Brain microvascular endothelial cell (primary cell): Measurements from ENCODE around the gene KCNJ12.
A peak's percentile ranks its signal among the peaks of the same experiment; 100 is the strongest.
"Not testable (repeated sequence)": the region's sequence is repeated elsewhere in the genome, so short reads cannot be mapped to it uniquely, and the experiment has no call there.

ENCODE experiments used
- DNase-seq: peaks from one replicate; pipeline ENCODE4 v3.0.0-alpha.2; 2020
- H3K27ac ChIP-seq: fragments of 250-450 bp; sonication (Bioruptor Pico); 2 replicates; pipeline ENCODE4 v1.5.1; 2020; ENCODE audit warnings: mild to moderate bottlenecking, moderate library complexity
- H3K27me3 ChIP-seq: fragments of 250-450 bp; sonication (Bioruptor Pico); replicated peaks from 2 replicates; pipeline ENCODE4 v1.5.1; 2020; ENCODE audit warnings: mild to moderate bottlenecking
- H3K36me3 ChIP-seq: fragments of 250-450 bp; sonication (Bioruptor Pico); replicated peaks from 2 replicates; pipeline ENCODE4 v1.5.1; 2020; ENCODE audit warnings: mild to moderate bottlenecking
- H3K4me3 ChIP-seq: 2 replicates; pipeline ENCODE4 v1.5.1; 2011; ENCODE audit warnings: low read depth, mild to moderate bottlenecking, control low read depth, low read length, moderate library complexity
- CTCF ChIP-seq: IDR thresholded peaks from 2 replicates; pipeline ENCODE4 v1.5.1; 2011; ENCODE audit warnings: low read depth, mild to moderate bottlenecking, moderate library complexity, low read length, control low read depth, inconsistent platforms; ENCODE audit errors: missing control alignments
- in situ Hi-C: cut with HindIII; loops from 2 replicates; pipeline ENCODE4 v1.10.0; 2017; ENCODE audit warnings: low sequenced_read_pairs, low pct_ligation_motif_present

KCNJ12 gene

GRCh38 chr17:21376081-21376758, at the start of gene KCNJ12:
Gene KCNJ12, plus strand, starts transcription at chr17:21376357. Its CDS starts 38,986 bp downstream, at chr17:21415343.
- Histone ChIP-seq H3K27ac (no peak within 1 kb of the TSS), H3K4me3 (peak within 1 kb of the TSS; percentile 40), H3K27me3 (peaks cover 9% of the 10 kb centered on the region), H3K36me3 (no peaks in the 10 kb centered on the region)
- in situ Hi-C loops: no loop called here
- no peak for DNase-seq
- no peak for TF ChIP-seq CTCF

GRCh38 chr17:21327921-21328320, 48.2 kb upstream of the KCNJ12 start:
- in situ Hi-C loops, H3K27ac ChIP-seq, DNase-seq, H3K4me3 ChIP-seq, H3K27me3 ChIP-seq, H3K36me3 ChIP-seq: not testable (repeated sequence)

GRCh38 chr17:21328778-21329177, 47.4 kb upstream of the KCNJ12 start:
- in situ Hi-C loops, H3K4me3 ChIP-seq, H3K36me3 ChIP-seq, H3K27me3 ChIP-seq, DNase-seq, H3K27ac ChIP-seq: not testable (repeated sequence)

- in situ Hi-C loops: no loop called here
- no peak for TF ChIP-seq CTCF
- Histone ChIP-seq H3K27ac (no peak overlapping the region), H3K36me3 (no peaks in the 10 kb centered on the region), H3K27me3 (no peaks in the 10 kb centered on the region), H3K4me3 (no peak overlapping the region)
- DNase-seq: no peak
These were observed 45.6 kb upstream of the KCNJ12 start for GRCh38 chr17:21330436-21331160.

DNA sequence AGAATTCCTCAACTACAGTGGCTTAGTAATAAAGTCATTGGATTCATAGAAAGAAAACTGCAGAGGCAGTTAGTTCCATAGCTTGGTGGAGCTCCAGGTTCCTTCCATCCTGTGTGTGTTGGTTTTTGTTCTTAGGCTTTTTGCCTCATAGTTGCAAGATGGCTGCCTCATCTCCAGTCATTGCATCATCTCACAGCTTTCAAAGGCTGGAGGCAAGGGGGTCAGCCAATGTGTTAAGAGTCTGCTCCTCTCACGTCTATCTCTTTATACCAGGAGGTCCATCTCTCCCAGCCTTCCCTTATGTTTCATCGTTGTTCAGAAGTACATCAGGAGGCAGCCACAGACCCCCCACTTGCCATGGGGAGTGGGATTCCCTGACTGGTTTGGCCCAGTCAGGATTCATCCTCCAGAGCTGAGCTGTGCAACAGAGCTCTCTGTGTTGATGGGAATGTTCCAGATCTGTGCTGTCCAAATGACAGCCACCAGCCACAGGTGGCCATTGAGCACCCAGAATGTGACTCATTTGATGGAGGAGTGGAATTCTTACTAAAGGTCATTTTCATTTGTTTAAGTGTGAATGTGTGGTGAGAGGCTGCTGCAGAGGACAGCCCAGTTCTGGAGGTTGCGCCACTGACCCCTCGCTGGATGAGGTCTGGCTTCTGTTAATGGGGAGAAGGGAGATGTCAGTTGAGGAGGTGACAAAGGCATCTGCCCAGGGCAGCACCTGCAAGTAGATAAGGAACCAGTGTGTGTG, 39.4 kb upstream of the KCNJ12 start:
- H3K27ac ChIP-seq, H3K27me3 ChIP-seq, H3K36me3 ChIP-seq, H3K4me3 ChIP-seq, in situ Hi-C loops, DNase-seq: not testable (repeated sequence)

- DNase-seq, in situ Hi-C loops, H3K27me3 ChIP-seq: not testable (repeated sequence)
These were observed 38.1 kb upstream of the KCNJ12 start for GRCh38 chr17:21337981-21338625.

DNA sequence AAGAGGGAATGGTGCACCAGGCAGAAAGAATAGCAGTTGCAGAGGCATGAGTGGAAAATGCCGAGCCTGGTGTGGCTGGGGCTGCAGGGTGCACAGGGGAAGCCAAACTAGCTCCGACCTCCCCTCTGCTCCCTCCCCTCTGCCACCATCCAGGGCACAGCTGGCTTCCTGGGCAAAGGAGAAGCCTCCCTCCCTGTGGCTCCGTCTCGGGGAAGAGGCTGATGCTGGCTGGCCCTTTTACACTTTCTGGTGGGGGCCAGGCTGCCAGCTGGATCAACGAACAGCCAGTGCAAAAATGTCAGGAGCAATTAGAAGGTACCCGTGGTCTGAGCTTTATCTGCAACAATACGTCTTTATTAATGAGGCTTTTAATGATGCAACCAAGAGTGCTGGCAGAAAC, 37.1 kb upstream of the KCNJ12 start:
- no peaks in the 10 kb centered on the region for H3K27me3 ChIP-seq
- no peak overlapping the region for H3K4me3 ChIP-seq
- no peak for TF ChIP-seq CTCF
- H3K27ac ChIP-seq: no peak overlapping the region
- in situ Hi-C loops: no loop called here
- no peak for DNase-seq
- no peaks in the 10 kb centered on the region for H3K36me3 ChIP-seq

More at GRCh38 chr17:21337981-21338625, 38.1 kb upstream of the KCNJ12 start:
- H3K27ac ChIP-seq, H3K36me3 ChIP-seq, H3K4me3 ChIP-seq: not testable (repeated sequence)

DNA sequence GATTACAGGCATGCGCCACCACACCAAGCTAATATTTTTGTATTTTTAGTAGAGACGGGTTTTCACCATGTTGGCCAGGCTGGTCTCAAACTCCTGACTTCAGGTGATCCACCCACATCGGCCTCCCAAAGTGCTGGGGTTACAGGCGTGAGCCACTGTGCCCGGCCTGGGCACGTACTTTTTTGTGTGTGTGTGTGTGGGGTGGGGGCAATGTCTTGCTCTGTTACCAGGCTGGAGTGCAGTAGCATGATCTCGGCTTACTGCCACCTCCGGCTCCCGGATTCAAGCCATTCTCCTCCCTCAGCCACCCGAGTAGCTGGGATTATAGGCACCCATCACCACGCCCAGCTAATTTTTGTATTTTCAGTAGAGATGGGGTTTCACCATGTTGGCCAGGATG, 36.6 kb upstream of the KCNJ12 start:
- H3K27ac ChIP-seq, DNase-seq, in situ Hi-C loops, H3K27me3 ChIP-seq, H3K4me3 ChIP-seq, H3K36me3 ChIP-seq: not testable (repeated sequence)

- DNase-seq, H3K4me3 ChIP-seq, in situ Hi-C loops, H3K36me3 ChIP-seq, H3K27me3 ChIP-seq, H3K27ac ChIP-seq: not testable (repeated sequence)
These were observed 35.8 kb upstream of the KCNJ12 start for GRCh38 chr17:21340407-21340806.

GRCh38 chr17:21341279-21341678, 34.9 kb upstream of the KCNJ12 start:
- DNase-seq, in situ Hi-C loops, H3K36me3 ChIP-seq, H3K27me3 ChIP-seq, H3K27ac ChIP-seq, H3K4me3 ChIP-seq: not testable (repeated sequence)
